Stomach (tissue), 4 donors: ENCODE results near the gene KSR2.

Experiments
- CTCF ChIP-seq, 7 experiments: fragments of 450-650 bp in 4 of 7; fragments of 200-600 bp in 3 of 7; sonication (generic) in 3 of 7; IDR thresholded peaks; one replicate each; pipeline ENCODE4 v1.5.1; 2016 to 2019; ENCODE audit warnings: antibody characterized with exemption in 7 of 7, control low read depth in 2 of 7, mild to moderate bottlenecking in 1 of 7
- POLR2A ChIP-seq, 4 donors: fragments of 450-650 bp; IDR thresholded peaks; one replicate each; pipeline ENCODE4 v1.6.1; 2016; ENCODE audit warnings: antibody characterized with exemption in 4 of 4, control low read depth in 2 of 4, mild to moderate bottlenecking in 1 of 4, moderate library complexity in 1 of 4

GRCh38 chr12:117533687-117534086 lies 435.1 kb downstream of the KSR2 start:
- no peak for TF ChIP-seq CTCF (IDR thresholded peaks at IDR 0.05)
- no peak for TF ChIP-seq POLR2A (IDR thresholded peaks at IDR 0.05)
